ENCODE results near the gene ATP5PB. TPM values are rescaled to one million over a fixed set of nuclear protein-coding genes. Genes with fewer than 3 reads are reported as not detected.

ATP5PB gene, protein sequence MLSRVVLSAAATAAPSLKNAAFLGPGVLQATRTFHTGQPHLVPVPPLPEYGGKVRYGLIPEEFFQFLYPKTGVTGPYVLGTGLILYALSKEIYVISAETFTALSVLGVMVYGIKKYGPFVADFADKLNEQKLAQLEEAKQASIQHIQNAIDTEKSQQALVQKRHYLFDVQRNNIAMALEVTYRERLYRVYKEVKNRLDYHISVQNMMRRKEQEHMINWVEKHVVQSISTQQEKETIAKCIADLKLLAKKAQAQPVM
- 112 TPM for total RNA-seq

DNA sequence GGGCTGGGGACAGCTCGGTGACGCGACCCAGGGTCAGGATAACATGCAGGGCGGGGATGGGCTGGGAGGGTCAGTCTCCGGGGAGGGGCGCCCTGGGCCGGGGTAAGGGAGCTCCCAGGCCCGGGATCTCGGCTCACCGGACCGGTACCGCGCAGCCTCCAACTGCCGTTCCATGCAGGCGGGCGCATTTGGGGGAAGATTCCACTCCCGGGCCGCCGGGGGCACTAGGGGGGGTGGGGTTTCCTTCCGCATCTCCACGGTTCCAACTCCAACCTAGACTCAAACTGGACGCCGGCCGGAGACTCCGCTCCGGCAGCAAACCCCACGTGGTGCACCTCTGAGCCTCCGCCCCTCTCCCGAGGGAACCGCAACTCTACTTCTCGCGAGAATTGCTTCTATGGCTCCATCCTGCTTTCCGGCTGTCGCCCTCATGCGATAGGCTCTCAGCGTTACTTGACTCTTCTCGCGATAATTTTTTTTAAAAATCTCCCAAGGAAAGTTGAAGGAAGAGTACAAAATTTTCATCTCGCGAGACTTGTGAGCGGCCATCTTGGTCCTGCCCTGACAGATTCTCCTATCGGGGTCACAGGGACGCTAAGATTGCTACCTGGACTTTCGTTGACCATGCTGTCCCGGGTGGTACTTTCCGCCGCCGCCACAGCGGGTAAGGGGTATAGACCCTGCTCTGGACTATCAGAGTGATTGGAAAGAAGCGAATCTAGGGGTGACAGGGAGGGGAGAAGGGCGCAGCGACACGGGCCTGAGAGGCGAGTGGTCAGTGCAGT lies at the start of gene ATP5PB, which contains the start of gene WDR77:
Gene ATP5PB (plus strand): TSS at position 547 of the 785 bp plus-strand sequence. CDS start 78 bp downstream, at position 625.
Gene WDR77 (minus strand): TSS at position 339 of the 785 bp plus-strand sequence. CDS start 87 bp downstream, at position 252.
- intact Hi-C loops (cut with DNase I) = no loop called here
- ATAC-seq = peak; percentile 99
- peak; percentile 95 for DNase-seq (ENCODE audit: low spot score)

DNA sequence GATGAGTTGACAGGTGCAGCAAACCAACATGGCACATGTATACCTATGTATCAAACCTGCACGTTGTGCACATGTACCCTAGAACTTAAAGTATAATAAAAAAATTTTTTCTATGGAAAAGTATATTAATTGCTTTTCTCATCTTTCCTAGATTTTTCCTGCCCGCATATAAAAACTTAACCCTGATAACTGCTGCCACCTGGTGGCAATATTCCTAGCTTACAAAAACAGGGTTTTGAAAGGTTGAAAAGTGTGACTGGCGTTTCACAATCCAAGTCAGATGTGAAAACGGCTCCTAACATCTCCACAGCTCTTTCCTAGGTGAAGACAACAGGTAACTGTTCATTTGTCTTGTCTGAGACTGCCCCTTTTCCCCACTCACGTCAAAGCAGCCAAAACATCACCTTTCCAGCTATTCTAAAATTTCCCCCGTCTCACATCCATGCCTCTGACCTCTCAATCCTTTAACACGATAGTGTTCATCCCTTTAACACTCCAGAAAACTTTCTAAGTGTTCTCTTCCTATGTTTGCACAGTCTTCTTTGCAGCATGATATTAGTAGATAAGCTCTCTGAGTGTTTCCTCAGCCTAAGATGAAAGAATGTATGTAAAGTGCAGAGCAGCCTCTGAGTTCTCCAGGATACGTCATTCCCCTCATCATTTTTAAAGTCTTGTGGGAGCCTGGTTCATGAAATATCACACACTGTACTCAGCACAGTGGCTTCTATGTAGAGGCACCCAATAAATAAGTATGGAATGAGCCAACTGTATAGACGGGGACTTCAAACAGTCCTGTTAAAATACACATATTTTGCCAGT lies 49.3 kb upstream of the ATP5PB start:
- ATAC-seq (no peak), DNase-seq (ENCODE audit: low spot score) (no peak)
- intact Hi-C loops (cut with DNase I) = loop anchor here (5.0 kb wide), 1 partner anchor 178 kb away; no protein-coding TSS in a partner anchor

DNA sequence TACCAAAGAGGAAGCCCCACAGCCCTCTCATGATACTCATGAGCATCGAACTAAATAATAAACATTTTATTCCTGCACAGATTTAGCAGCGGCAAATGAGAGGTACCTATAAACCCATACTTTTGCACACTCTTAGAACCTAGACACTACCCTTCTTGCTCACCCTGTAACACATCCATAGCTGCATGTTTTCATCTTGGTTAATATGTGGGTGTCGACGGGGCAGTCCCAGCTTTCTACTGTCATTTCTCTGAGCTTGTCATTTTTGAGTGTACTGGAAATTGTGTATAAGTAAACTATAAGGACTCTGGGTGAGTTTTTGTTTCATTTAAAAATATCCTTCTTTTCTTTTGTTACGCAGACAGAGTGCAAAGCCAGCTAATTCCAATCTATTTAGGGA lies 47.2 kb upstream of the ATP5PB start:
- intact Hi-C loops (cut with DNase I) = loop anchor here (5.0 kb wide), 1 partner anchor 180 kb away; no protein-coding TSS in a partner anchor
- no peak for ATAC-seq
- DNase-seq (ENCODE audit: low spot score) = no peak

DNA sequence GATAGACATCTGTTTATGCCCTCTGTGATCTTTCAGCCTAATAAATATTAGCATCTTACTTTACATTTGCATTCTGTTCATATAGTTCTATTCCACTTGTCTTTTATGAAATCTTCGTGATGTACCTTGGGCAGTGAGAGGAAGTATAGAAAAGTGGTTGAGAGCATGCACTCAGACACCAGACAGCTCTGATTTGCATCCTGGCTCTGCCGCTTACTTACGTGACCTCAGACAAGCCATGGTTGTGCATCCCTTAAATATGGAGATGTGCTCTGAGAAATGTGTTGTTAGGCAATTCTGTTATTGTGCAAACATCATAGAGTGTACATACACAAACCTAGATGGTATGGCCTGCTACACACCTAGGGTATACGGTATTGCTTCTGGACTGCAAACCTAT lies 44.7 kb upstream of the ATP5PB start:
- no peak for ATAC-seq
- intact Hi-C loops (cut with DNase I) = loop anchor here (5.0 kb wide), 1 partner anchor 182 kb away; no protein-coding TSS in a partner anchor
- DNase-seq (ENCODE audit: low spot score) = no peak

DNA sequence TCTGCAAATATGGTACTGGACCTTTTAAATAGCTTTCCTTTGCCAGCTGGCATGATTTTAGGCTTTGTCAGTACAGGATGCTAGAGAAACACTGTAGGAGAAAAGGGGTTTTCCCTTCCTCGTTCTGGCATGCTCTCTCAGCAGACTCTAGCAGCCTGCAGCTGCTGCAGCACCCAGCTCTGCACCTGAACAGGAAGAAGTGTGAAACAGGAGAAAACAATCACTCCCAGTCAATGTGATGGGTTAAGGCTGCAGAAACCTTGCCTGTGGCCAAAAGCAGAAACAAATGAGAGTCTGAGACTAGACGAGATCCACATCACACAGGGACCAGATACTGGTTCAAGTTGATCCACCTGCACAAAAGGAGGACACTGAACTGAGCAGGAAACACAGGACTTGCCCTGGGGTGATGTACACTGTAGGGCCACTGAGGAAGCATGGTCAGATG lies 42.9 kb upstream of the ATP5PB start:
- intact Hi-C loops (cut with DNase I) = no loop called here
- no peak for DNase-seq (ENCODE audit: low spot score)
- peak; percentile 51 for ATAC-seq

DNA sequence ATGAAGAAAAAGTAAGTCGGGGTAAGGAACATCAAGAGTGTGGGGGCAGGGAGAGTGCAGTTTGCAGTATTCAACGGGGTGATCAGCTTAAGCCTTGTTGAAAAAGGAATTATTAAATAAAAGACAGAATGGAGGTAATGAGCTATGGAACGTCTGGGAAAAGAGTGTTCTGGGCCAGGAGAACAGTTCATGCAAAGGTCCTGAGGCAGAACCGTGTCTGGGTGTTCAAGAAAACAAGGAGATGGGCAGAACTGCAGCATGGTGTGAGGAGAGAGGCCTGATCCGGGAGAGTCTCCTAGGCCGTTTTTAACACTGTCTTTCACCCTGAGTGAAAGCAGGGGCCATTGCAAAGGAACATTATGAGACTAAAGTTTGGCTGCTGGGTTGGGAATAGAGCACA lies 42.0 kb upstream of the ATP5PB start:
- ATAC-seq (no peak), DNase-seq (ENCODE audit: low spot score) (no peak)
- intact Hi-C loops (cut with DNase I) = no loop called here

DNA sequence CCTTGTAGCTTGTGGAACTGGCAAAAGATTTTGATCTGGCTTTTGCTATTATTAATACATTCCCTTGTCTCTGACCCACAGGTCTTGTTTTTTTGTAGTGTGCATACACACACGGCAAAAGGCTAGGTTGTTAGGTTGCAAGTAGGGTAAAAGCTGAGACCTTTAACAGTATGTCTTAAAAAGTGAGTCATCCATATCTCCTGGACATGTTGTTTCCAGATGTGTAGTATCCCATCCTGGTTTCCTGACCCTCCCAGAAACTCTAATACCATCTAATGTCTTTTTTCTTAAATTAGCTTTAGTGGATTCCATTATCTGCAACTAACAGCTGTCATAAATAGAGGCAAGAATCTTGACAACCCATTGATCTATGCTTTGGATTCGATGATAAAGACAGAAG lies 36.4 kb upstream of the ATP5PB start:
- intact Hi-C loops (cut with DNase I) = no loop called here
- no peak for DNase-seq (ENCODE audit: low spot score)

DNA sequence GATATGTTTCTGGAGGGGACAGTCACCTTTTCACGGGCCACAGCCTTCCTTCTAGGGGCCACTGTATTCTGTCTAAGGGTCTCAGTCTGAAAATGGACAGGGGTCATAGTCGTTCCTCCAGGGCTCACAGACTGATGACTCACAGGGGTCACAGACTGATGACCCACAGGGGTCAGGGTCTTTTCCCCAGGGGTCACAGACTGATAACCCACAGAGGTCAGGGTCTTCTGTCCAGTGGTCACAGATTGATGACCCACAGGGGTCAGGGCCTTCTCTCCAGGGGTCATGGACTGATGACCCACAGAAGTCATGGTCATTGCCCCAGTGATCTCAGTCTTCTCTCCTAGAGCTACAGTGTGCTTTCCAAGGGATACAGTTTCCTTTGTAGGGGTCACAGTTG lies 34.5 kb upstream of the ATP5PB start:
- ATAC-seq (no peak), DNase-seq (ENCODE audit: low spot score) (no peak)
- intact Hi-C loops (cut with DNase I) = no loop called here

More for the DNA sequence above, 36.4 kb upstream of the ATP5PB start:
- no peak for ATAC-seq

DNA sequence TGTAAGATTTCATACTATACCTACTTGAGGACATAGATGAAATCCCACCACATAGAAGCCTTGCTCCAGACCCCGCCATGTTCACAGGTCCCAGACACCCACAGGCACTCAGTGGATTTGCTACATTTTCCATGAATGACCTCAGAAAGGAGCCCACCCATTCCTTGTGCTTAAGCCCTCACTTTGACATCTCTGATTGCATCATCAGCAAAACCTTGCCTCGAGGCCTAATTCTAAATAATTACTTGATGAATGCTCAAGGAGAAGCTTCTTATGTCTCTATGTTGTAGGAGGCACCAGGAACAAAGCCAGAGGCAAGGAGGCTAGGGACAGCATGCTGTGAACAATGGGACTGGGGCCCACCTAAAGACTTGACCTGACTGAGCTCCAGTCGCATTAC lies 33.8 kb upstream of the ATP5PB start:
- ATAC-seq = no peak
- no peak for DNase-seq (ENCODE audit: low spot score)
- intact Hi-C loops (cut with DNase I) = no loop called here

DNA sequence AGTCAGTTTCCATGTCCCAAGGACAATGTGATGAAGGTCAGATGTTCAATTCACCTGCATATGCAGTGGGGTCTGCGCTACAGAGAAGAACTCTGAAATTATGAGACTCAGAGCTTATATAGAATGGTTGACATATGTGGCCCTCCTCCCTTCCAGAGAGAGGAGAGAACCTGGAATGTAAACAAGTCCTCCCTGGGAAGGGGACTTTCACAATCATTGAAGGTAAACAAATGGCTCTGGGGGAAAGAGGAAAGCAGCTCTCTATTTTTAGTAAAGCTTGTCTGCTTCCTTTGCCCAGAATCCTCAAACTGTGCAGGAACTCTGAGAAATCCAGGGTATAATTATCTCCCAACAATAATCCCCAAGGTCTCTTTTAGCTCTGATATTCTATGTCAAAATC lies 31.5 kb upstream of the ATP5PB start:
- intact Hi-C loops (cut with DNase I) = no loop called here
- no peak for ATAC-seq
- DNase-seq (ENCODE audit: low spot score) = no peak

DNA sequence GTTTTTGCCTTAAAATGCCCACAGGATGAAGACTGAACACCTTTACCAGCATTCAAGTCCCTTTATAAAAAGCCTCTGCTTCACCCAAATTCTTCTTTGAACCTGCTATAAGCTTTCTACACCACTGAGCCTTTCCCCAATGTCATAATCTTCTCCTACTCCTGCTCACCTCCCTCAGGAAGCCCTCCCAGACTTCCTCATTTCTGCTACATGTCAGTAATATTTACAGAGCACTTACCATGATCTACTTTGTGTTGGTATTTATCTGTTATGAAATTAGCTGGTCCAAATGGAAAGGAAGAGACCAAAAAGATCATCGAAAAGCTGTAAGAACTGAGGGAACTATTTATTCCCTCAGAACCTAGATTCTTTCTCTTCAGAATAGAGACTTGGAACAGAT lies 30.2 kb upstream of the ATP5PB start:
- ATAC-seq = no peak
- intact Hi-C loops (cut with DNase I) = no loop called here
- no peak for DNase-seq (ENCODE audit: low spot score)

DNA sequence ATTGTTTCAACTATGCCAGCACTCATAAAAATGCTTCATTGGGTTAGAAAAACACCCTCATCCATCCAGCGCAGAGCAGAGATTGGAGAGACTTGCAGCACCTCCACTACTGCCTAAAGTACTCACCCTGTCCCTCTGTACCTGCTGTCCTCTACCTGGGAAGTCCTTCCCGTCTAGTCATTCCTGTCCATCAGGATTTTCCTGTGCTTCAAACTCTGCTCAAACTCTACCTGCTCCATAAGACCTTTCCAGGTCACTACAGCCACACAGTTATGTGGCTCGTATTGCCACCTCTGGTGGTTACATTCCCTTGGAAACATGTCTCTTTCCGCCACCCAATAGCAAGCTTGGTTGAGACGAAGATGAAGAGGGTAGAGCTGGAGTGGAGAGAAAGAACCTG lies 28.9 kb upstream of the ATP5PB start:
- DNase-seq (ENCODE audit: low spot score) = no peak
- ATAC-seq = no peak
- intact Hi-C loops (cut with DNase I) = no loop called here

DNA sequence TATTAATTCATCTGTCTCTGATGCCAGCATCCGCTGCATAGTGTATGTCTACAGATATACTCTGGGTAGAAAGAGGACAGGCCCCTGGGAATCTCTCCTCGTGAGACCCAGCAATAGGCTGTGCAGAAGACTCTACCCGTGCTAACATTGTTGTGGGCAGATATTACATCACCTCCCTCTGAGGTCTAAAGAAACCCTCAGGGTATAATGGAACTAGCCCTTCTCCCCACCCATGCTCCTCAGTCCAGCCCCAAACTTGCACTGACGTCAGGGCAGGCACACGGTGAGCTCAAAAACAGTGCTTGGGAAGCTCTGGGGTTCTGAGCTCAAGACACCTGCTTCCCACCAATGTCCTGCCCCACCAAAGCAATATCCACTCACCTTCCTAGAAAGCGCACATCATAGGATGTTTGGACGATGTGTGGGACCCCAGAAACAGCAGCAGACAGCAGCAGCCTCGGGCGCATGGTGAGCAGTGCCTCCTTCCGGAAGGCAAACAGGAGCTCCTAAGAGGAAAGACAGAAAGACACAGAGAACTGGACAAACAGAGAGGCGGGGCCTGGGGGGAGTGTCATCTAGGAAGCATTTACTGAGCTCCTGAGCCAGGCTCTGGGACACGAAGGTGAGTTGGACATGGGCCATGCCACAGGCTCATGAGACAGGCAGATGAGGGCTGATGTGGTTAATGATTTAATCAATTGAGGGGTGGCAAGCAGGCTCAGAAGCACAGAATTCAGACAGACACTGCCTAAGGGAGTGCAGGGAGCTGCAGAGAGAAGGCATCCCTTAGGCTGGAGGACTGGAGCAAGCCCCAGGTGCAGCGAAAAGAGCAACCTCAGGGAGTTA lies 26.5 kb upstream of the ATP5PB start:
- ATAC-seq = no peak
- intact Hi-C loops (cut with DNase I) = no loop called here

DNA sequence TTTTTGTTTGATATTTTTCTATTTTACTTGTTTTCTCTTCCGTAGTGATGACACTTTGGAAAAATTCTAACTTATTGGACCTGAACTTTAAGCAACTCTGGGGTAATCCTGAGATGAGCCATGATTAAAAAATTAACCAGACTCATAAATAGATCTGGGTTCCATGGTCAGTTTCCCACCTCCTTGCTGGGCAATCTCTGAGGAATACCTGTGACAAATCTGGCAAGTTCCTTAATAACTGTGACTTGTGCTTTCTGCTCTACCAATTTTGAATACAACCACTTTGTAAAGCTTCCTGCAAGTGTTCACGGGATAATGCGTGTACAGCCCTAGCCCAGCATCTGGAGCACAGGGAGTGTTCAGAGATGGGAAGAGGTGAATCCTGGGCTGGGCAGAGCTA lies 25.0 kb upstream of the ATP5PB start:
- no peak for ATAC-seq
- intact Hi-C loops (cut with DNase I) = no loop called here
- DNase-seq (ENCODE audit: low spot score) = no peak

More for the DNA sequence above, 26.5 kb upstream of the ATP5PB start:
- DNase-seq (ENCODE audit: low spot score) = no peak

DNA sequence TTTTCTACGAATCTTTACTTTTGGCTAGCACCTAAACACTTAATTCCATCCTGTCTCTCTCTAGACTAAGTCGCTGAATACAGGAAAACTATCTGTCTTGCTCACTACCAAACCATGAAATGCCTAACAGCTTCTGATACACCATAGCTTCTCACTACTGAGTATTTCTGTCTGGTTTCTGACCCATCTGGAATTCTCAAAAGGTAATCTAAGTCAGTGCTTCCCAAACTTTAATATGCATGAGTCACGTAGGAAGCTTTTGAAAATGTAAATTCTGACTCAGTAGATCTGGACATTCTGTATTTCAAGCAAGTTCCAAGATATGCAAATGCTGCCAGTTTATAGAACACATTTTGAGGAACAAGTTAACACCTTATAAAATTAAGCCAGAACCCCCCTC lies 12.5 kb upstream of the ATP5PB start:
- ATAC-seq (no peak), DNase-seq (ENCODE audit: low spot score) (no peak)
- intact Hi-C loops (cut with DNase I) = no loop called here

DNA sequence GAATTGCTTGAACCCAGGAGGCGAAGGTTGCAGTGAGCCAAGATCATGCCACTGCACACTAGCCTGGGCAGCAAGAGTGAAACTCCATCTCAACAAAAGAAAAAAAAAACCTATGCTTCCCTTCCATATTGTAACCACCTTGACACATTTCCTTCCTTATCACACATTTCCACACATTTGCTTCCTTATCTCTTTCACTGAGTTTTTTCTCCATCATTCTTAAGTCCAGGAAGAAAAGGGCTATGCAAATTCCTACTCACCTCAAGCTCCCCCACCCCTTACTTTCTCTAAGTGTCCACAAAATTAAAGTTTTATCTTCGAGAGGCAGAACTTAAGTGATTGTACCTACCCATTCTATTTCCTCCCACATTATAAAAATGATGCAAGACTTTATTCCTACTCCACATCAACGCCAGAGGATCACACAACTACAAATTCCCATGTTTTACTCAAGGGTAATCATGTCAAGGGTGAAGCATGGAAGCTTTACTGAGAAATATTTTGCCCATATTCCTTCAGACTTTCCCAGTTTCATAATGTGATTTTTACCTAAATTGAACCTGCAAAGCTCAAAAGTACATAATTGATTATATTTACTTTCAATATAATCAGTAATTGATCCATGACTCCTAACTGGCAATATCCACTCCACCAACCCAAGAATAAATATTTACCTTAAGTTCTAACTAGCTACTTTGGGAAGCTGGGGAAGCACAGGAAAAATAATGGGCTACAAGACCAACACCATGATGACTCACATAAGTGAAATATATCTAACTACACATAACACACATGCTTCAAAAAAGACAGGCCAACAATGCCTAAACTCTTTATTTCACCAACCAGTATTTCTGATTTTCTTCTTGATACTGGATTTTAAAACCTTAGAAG lies 9.6 kb upstream of the ATP5PB start:
- ATAC-seq (no peak), DNase-seq (ENCODE audit: low spot score) (no peak)
- intact Hi-C loops (cut with DNase I) = no loop called here

DNA sequence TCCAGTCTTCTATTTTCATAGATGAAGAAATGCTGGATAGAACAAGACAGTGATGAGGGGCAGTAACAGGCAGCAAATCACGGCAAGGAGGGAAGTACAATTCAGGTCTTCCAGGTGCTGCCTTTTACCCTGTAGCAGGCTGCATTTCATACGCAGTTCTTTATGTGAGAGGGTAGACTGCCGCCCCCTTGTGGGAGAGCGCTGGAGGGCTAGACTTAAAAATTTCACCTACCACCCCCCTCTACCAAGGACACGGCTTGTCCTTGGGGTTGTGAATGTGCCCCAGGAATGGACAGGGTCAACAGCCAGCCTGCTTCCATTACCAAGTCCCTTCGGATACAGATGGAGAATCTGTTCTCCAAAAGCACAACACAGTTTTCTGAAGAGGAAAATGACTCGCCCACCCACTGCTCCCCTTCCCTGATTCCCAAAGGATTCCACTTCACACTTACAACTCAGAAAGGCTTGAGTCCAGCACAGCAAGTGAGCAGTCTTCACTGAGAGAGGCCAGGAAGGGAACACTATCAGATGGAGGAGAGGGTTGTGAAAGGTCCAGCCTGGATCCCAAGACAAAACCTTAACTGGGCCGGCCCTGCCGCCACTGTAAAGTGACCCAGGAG lies 7.6 kb upstream of the ATP5PB start:
- no peak for DNase-seq (ENCODE audit: low spot score)
- ATAC-seq = no peak
- intact Hi-C loops (cut with DNase I) = no loop called here
